Measurements from ENCODE around the gene HABP4. TPM values are rescaled to one million over a fixed set of nuclear protein-coding genes. Genes with fewer than 3 reads are reported as not detected.

The HABP4 gene
- total RNA-seq, 1 donor from 2014 or later = 10.3 TPM

GRCh38 chr9:96464426-96464825 lies 14.5 kb downstream of the HABP4 start:
- Histone ChIP-seq H3K4me1 (no peaks in the 10 kb centered on the region), H3K9me3 (no peaks in the 10 kb centered on the region), H3K4me3 (no peak overlapping the region), H3K27ac (no peak overlapping the region), H3K27me3 (no peaks in the 10 kb centered on the region), H3K36me3 (peaks cover 19% of the 10 kb centered on the region)
- intact Hi-C loops (cut with DNase I) = no loop called here
- TF ChIP-seq CTCF (IDR thresholded peaks at IDR 0.05) = no peak
- no peak for ATAC-seq
- no peak for DNase-seq

GRCh38 chr9:96467784-96468183 lies 17.8 kb downstream of the HABP4 start:
- no peak overlapping the region for H3K27ac ChIP-seq
- DNase-seq (no peak), ATAC-seq (peak; percentile 86)
- no peaks in the 10 kb centered on the region for H3K27me3 ChIP-seq
- no peak for TF ChIP-seq CTCF (IDR thresholded peaks at IDR 0.05)
- no peaks in the 10 kb centered on the region for H3K4me1 ChIP-seq
- H3K9me3 ChIP-seq = no peaks in the 10 kb centered on the region
- no peak overlapping the region for H3K4me3 ChIP-seq
- peaks cover 46% of the 10 kb centered on the region for H3K36me3 ChIP-seq
- intact Hi-C loops (cut with DNase I) = no loop called here

- TF ChIP-seq CTCF (IDR thresholded peaks at IDR 0.05) = no peak
- H3K36me3 ChIP-seq = peaks cover 31% of the 10 kb centered on the region
- DNase-seq (no peak), ATAC-seq (no peak)
- no peak overlapping the region for H3K4me3 ChIP-seq
- intact Hi-C loops (cut with DNase I) = no loop called here
- no peaks in the 10 kb centered on the region for H3K27me3 ChIP-seq
- no peak overlapping the region for H3K27ac ChIP-seq
- H3K4me1 ChIP-seq = no peaks in the 10 kb centered on the region
- no peaks in the 10 kb centered on the region for H3K9me3 ChIP-seq
Measured at GRCh38 chr9:96476013-96476412, 26.0 kb downstream of the HABP4 start.

- Histone ChIP-seq H3K4me3 (no peak overlapping the region), H3K9me3 (no peaks in the 10 kb centered on the region), H3K27me3 (no peaks in the 10 kb centered on the region), H3K4me1 (no peaks in the 10 kb centered on the region), H3K27ac (no peak overlapping the region), H3K36me3 (peaks cover 25% of the 10 kb centered on the region)
- TF ChIP-seq CTCF (IDR thresholded peaks at IDR 0.05) = no peak
- intact Hi-C loops (cut with DNase I) = no loop called here
- DNase-seq (no peak), ATAC-seq (peak; percentile 86)
Measured at GRCh38 chr9:96476591-96476990, 26.6 kb downstream of the HABP4 start.

- ATAC-seq (no peak), DNase-seq (no peak)
Measured at GRCh38 chr9:96478829-96479371, 28.9 kb downstream of the HABP4 start.

More at GRCh38 chr9:96478829-96479371, 28.9 kb downstream of the HABP4 start:
- intact Hi-C loops (cut with DNase I) = no loop called here
- no peak overlapping the region for H3K4me3 ChIP-seq
- H3K4me1 ChIP-seq = no peaks in the 10 kb centered on the region
- H3K9me3 ChIP-seq = no peaks in the 10 kb centered on the region
- no peaks in the 10 kb centered on the region for H3K27me3 ChIP-seq
- no peak overlapping the region for H3K27ac ChIP-seq
- peaks cover 12% of the 10 kb centered on the region for H3K36me3 ChIP-seq
- no peak for TF ChIP-seq CTCF (IDR thresholded peaks at IDR 0.05)
